ENCODE measurements around the gene ISLR2.

DNA sequence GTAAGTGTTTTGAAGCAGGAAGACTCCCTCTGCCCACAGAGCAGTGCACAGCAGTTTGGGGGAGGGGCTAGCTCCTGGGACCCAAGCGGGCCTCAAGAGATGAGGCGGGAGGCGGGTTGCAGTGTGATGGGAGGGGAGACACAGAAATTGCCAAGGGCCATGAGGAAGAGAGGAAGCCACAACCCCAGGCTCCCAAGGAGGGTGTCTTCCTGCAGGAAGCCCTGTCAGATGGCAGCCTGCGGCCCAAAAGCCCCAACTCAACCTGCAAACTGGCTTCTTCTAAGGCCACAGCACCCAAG is 7.3 kb upstream of the ISLR2 start:
- TF ChIP-seq POLR2A (IDR thresholded peaks at IDR 0.05) (no peak), CTCF (IDR thresholded peaks at IDR 0.05) (no peak), POLR2AphosphoS5 (IDR thresholded peaks at IDR 0.05) (no peak)
